ENCODE data around the gene ZNF425.
A peak's percentile ranks its signal among the peaks of the same experiment; 100 is the strongest.
"Not testable (repeated sequence)": the region's sequence is repeated elsewhere in the genome, so short reads cannot be mapped to it uniquely, and the experiment has no call there.

Gene ZNF425

DNA sequence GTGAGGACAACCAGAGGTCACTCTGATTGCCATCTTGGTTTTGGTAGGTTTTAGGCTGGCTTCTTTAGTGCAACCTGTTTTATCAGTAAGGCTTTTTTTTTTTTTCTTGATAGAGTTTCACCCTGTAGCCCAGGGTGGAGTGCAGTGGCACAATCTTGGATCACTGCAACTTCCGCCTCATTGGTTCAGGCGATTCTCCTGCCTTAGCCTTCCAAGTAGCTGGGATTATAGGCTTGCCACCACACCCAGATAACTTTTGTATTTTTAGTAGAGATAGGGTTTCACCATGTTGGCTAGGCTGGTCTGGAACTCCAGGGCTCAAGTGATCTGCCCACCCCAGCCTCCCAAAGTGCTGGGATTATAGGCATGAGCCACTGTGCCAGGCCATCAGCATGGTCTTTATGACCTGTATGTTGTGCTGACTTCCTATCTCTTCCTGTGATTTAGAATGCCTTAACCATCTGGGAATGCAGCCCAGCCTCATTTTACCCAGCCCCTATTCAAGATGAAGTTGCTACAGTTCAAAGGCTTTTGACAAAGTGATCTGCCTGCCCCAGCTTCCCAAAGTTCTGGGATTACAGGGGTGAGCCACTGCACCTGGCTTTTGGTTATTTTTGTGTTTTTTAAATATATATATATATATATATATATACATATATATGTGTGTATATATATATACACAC is 7.0 kb upstream of the ZNF425 start:
- DNase-seq = no peak

GRCh38 chr7:149130572-149131198 is 4.6 kb upstream of the ZNF425 start:
- no peak for DNase-seq

GRCh38 chr7:149126662-149127266 is 640 bp upstream of the ZNF425 start:
- DNase-seq = no peak

- DNase-seq = no peak
These were observed 798 bp downstream of the ZNF425 start for GRCh38 chr7:149125189-149125862.

DNA sequence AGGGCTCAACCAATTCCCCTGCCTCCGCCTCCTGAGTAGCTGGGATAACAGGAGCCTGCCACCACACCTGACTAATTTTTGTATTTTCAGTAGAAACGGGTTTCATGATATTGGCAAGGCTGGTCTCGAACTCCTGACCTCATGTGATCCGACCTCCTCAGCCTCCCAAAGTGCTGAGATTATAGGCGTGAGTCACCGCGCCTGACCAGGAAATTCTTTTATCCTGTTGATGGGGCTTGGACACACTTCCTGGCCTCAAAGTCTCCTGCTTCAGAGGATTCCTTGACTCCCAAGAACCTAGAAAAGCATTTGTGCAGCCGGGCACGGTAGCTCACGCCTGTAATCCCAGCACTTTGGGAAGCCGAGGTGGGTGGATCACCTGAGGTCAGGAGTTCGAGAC is 16.2 kb downstream of the ZNF425 start:
- DNase-seq = no peak

GRCh38 chr7:149104749-149105148 is 21.4 kb downstream of the ZNF425 start:
- no peak for DNase-seq

GRCh38 chr7:149104214-149104613 is 21.9 kb downstream of the ZNF425 start:
- no peak for DNase-seq

DNA sequence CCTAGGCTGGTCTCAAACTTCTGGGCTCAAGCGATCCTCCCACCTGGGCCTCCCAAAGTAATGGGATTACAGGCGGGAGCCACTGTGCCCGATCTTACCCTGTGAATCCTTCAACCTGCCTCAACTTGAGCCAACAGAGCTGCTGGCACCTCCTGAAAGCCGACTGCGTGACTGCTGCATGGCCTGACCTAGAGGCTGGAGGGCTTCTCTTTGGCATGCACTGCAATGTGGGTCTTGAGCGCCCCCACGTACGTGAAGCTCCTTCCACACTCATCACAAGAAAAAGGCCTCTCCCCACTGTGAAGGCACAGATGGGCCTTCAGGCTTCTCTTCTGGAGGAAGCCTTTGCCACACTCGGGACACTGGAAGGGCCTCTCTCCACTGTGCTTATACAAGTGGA is 22.7 kb downstream of the ZNF425 start:
- no peak for DNase-seq

DNA sequence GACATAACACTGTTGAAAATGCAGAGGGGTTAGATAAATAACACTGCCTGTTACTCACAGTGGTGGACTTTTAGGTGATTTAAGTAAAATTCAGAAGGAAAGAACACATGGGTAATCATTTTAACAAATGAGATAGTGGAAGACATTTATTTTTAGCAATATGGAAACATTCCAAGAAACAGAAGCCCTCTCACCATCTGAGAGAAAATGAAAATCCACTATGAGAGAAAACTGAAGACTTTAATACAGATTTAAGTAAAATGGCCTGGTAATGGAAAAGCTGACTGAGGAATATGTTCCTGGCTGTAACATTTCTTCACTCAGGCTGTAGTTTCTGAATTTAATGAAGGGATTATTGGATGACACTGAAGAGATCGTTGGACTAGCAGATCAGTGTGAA is 23.5 kb downstream of the ZNF425 start:
- no peak for DNase-seq

DNA sequence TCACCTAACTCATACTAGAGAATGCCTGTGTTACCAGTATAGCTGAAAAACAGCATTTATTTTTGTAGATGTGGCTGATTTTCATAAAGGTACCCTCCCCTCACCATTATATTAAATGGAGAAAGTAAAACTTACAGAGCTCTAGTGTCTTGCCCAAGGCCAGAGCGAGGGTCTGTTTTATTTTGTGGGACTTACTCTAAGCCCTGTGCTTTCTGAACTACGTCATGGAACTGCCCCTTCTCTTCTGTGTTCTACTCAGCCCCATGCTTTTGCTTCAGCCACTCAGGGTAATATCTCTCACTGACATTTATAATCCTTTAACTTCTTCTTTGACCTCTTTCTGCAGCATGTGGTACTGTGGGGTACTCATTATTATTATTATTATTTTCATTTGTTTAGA is 25.3 kb downstream of the ZNF425 start:
- no peak for DNase-seq

- DNase-seq = no peak
These were observed 27.1 kb downstream of the ZNF425 start for GRCh38 chr7:149099058-149099457.

DNA sequence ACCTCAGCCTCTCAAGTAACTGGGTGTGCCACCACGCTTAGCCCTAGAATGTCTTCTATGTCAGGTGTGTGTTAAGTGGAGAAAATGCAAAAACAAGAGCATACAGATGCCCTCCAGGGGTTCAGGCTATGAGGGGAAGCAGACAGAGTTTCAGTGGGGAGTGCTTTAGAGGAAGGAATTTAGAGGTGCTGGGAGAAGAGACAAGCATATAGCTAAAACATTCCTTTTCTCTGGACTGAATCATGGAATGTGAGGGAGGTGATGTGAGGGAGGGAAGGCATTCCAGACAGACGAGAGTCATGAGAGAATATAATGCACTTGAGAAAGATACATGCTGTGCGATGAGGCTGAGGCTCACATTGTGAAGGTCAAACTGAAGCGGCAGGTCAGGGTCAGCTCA is 29.0 kb downstream of the ZNF425 start:
- DNase-seq = peak; percentile 27

GRCh38 chr7:149093228-149093627 is 32.9 kb downstream of the ZNF425 start:
- no peak for DNase-seq

DNA sequence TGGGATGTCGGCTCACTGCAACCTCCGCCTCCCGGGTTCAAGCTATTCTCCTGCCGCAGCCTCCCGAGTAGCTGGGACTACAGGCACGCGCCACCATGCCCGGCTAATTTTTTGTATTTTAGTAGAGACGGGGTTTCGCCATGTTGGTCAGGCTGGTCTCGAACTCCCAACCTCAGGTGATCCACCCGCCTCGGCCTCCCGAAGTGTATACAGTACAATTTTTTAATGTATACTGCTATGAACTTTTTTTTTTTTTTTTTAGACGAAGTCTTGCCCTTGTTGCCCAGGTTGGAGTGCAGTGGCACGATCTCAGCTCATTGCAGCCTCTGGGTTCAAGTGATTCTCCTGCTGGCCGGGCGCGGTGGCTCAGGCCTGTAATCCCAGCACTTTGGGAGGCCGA is 33.9 kb downstream of the ZNF425 start:
- not testable (repeated sequence) for DNase-seq

DNA sequence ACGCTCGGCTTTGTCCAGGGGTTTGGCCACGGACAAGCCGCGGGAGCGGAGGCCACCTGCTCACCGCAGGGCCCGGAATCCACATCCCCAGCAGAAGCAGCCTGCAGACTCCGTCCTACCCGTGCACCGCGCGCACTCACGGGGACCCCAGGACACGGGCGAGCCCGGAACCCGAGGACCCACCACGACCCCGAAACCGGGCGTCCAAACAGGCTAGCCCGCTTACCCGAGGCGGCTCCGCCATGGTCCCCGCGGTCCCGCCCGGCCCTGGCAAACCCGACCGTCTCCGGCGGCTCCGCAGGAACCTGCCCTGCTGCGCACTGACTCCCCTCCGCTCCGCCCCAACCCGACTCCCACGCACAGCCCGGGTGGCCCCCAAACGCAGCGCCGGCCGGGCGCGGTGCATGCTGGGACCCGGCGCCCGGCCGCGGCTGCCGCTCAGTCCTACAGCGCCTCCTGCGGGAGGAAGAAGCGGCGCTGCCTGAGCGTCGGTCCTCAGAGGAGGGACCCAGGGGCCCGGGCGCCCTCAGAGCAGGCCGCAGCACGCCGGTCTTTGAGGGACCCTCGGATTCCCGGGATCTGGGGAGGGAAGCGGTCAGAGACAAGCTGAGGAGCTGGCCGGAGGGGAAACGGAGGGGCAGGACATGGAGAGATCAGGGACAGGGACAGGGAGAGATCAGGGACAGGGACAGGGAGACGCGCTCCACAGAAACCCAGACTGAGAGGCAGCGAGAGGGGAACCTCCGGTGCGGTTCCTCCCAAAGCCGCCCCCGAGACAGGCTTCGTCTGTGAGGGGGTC is 35.5 kb downstream of the ZNF425 start, which contains the start of gene ZNF786:
TSS of gene ZNF786 (minus strand) at position 322 of the 799 bp plus-strand sequence. CDS start at position 244, 78 bp downstream.
- DNase-seq = peak; percentile 90

DNA sequence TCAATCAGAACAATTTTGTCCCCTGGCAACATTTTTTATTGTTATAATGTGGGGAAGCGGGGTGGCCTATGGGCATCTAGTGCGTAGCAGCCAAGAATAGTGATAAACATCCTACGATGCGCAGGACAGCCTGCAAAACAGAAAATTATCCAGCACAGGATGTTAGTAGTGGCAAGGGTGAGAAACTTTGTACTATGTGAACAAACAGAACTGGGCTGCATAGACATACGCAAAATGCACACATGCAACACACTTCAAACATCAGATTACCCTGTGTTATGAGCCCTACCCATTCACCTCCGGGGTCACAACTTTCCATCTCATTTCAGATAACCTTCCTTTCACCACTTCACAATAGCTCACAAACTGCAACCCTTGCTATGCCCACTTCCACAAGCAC is 38.7 kb downstream of the ZNF425 start:
- no peak for DNase-seq

GRCh38 chr7:149085866-149086265 is 40.3 kb downstream of the ZNF425 start:
- no peak for DNase-seq

- no peak for DNase-seq
These were observed 41.7 kb downstream of the ZNF425 start for GRCh38 chr7:149084407-149084806.

DNA sequence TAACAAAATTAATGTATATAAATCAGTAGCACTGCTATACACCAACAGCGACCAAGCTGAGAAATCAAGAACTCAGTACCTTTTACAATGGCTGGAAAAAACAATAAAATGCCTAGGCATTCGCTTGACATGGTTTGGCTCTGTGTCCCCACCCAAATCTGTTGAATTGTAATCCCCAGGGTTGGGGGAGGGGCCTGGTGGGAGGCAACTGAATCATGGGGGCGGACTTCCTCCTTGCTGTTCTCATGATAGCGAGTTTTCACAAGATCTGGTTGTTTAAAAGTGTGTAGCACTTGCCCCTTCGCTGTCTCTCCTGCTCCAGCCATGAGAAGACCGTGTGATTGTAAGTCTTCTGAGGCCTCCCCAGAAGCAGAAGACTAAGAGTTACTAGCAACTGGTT is 44.2 kb downstream of the ZNF425 start:
- DNase-seq = no peak

DNA sequence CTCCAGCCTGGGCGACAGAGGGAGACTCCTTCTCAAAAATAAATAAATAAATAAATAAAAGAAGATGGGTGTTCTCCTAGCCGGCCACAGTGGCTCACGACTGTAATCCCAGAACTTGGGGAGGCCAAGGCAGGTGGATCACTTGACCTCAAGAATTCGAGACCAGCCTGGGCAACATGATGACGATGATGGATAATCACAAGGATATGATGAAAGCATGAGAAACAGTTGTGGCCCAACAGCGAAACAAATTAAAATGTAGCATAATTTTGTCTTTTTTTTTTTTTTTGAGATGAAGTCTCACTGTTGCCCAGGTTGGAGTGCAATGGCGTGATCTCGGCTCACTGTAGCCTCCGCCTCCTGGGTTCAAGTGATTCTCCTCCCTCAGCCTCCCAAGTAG is 48.5 kb downstream of the ZNF425 start:
- no peak for DNase-seq

GRCh38 chr7:149075286-149075685 is 50.8 kb downstream of the ZNF425 start:
- no peak for DNase-seq

GRCh38 chr7:149074116-149074885 is 51.8 kb downstream of the ZNF425 start:
- DNase-seq = no peak
